ENCODE results near the gene CHRDL2. TPM values are rescaled to one million over a fixed set of nuclear protein-coding genes. Genes with fewer than 3 reads are reported as not detected.
A peak's percentile ranks its signal among the peaks of the same experiment; 100 is the strongest.

The CHRDL2 gene
- total RNA-seq, 2 donors from 2014 or later = not detected

GRCh38 chr11:74739546-74740270 lies 8.5 kb upstream of the CHRDL2 start:
- no peaks in the 10 kb centered on the region for H3K9me3 Mint-ChIP-seq
- DNase-seq (ENCODE audit: low spot score) (no peak), ATAC-seq (peak; percentile 62 to 71)
- H3K27me3 Mint-ChIP-seq = peaks cover 20 to 28% of the 10 kb centered on the region in 2 donors
- H3K4me3 Mint-ChIP-seq = no peak overlapping the region
- H3K36me3 Mint-ChIP-seq = no peaks in the 10 kb centered on the region
- H3K4me1 Mint-ChIP-seq (ENCODE audit: low read depth in 2 of 2) = peaks cover 0 to 13% of the 10 kb centered on the region in 2 donors
- no peak overlapping the region for H3K27ac Mint-ChIP-seq

- ATAC-seq (no peak), DNase-seq (ENCODE audit: low spot score) (no peak)
- Mint-ChIP-seq H3K36me3 (no peaks in the 10 kb centered on the region), H3K27ac (no peak overlapping the region), H3K4me3 (no peak overlapping the region), H3K9me3 (no peaks in the 10 kb centered on the region), H3K27me3 (peaks cover 41 to 54% of the 10 kb centered on the region in 2 donors), H3K4me1 (ENCODE audit: low read depth in 2 of 2) (peaks cover 0 to 13% of the 10 kb centered on the region in 2 donors)
These were observed 4.8 kb upstream of the CHRDL2 start for GRCh38 chr11:74736031-74736430.

GRCh38 chr11:74735365-74735928 lies 4.2 kb upstream of the CHRDL2 start:
- Mint-ChIP-seq H3K9me3 (no peaks in the 10 kb centered on the region), H3K4me1 (ENCODE audit: low read depth in 2 of 2) (peaks cover 3 to 13% of the 10 kb centered on the region in 2 donors), H3K27ac (no peak overlapping the region), H3K4me3 (no peak overlapping the region), H3K36me3 (no peaks in the 10 kb centered on the region), H3K27me3 (peaks cover 46 to 60% of the 10 kb centered on the region in 2 donors)
- DNase-seq (ENCODE audit: low spot score) (no peak), ATAC-seq (no peak)

DNA sequence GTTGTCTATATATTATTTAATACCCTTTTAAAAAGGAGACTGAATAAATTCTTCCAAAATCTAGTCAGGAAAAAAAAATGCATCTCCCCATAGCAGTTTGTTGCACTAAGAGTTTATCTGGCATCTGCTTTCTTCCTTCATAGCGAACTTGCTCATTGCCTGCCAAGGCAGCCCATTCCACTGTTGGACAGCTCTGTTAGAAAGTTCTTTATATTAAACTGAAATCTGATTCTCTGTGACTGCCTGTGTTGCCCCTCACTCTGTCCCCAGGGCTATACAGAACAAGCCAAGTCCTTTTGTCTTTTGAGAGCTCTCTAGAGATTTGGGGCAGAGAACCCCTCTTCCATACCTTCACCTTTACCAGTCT lies 3.3 kb upstream of the CHRDL2 start:
- H3K4me3 Mint-ChIP-seq = no peak overlapping the region
- H3K27me3 Mint-ChIP-seq = peaks cover 53 to 69% of the 10 kb centered on the region in 2 donors
- no peaks in the 10 kb centered on the region for H3K36me3 Mint-ChIP-seq
- H3K9me3 Mint-ChIP-seq = no peaks in the 10 kb centered on the region
- no peak overlapping the region for H3K27ac Mint-ChIP-seq
- peaks cover 3 to 6% of the 10 kb centered on the region in 2 donors for H3K4me1 Mint-ChIP-seq (ENCODE audit: low read depth in 2 of 2)
- ATAC-seq = no peak
- DNase-seq (ENCODE audit: low spot score) = no peak

- Mint-ChIP-seq H3K27ac (no peak overlapping the region), H3K9me3 (no peaks in the 10 kb centered on the region), H3K4me3 (no peak overlapping the region), H3K36me3 (no peaks in the 10 kb centered on the region), H3K27me3 (peaks cover 53 to 65% of the 10 kb centered on the region in 2 donors), H3K4me1 (ENCODE audit: low read depth in 2 of 2) (peaks cover 0 to 3% of the 10 kb centered on the region in 2 donors)
- ATAC-seq = no peak
- no peak for DNase-seq (ENCODE audit: low spot score)
These were observed 510 bp downstream of the CHRDL2 start for GRCh38 chr11:74730571-74731260.

DNA sequence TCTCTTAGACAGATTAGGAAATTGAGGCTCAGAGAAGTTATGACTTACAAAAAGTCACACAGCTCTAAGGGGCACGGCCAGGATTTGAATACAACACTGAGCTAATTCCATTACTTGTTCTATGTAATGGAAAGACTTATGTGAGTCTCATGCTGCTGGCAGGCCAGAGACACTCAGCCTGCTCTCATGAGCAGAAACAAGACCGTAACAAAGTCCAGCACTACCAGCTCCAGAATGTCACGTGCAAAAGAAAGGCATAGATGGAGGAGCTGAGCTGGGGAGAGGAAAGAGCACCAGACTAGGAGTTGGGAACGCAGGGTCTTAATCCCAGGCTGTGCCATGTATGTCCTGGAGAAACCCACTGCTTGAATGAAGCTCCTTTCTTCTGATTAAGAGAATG lies 1.8 kb downstream of the CHRDL2 start:
- Mint-ChIP-seq H3K36me3 (no peaks in the 10 kb centered on the region), H3K4me1 (ENCODE audit: low read depth in 2 of 2) (peaks cover 0 to 3% of the 10 kb centered on the region in 2 donors), H3K4me3 (no peak overlapping the region), H3K9me3 (no peaks in the 10 kb centered on the region), H3K27me3 (peaks cover 52 to 61% of the 10 kb centered on the region in 2 donors), H3K27ac (no peak overlapping the region)
- DNase-seq (ENCODE audit: low spot score) (no peak), ATAC-seq (no peak)

DNA sequence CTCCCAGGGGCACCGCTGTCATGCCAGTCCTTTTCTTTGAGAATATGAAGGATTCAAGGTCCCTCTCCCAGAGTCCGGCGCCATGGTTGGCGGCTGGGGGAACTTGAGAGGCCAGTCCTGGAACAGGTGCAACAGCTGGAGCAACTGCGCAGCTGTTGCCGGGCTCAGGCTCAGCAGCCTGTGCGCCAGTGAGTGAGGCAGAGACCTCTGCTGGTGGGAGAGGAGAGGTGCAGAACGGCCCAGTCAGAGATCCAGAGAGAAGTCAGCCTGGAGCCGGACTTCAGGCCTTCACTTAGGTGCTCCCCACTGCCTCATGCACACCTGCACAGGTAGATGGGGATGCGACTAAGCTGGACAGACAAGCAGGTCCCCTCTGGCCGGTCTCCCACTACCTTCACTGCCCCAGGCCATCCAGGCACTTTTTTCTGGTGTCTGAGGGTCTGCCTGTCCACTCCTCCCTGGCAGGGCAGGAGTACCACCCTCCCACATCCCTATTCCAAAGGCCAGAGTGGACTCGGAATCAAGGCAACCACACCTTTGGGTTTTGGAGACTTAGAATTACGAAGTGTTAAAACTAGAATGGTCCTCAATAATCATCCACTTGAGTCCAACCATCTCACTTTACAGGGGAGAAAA lies 4.6 kb downstream of the CHRDL2 start:
- Mint-ChIP-seq H3K36me3 (no peaks in the 10 kb centered on the region), H3K27ac (no peak overlapping the region), H3K9me3 (no peaks in the 10 kb centered on the region), H3K27me3 (peaks cover 34 to 39% of the 10 kb centered on the region in 2 donors), H3K4me3 (no peak overlapping the region), H3K4me1 (ENCODE audit: low read depth in 2 of 2) (peaks cover 0 to 3% of the 10 kb centered on the region in 2 donors)
- DNase-seq (ENCODE audit: low spot score) (no peak), ATAC-seq (peak; percentile 77 to 83)

GRCh38 chr11:74725701-74726100 lies 5.5 kb downstream of the CHRDL2 start:
- no peak overlapping the region for H3K4me3 Mint-ChIP-seq
- no peak overlapping the region for H3K27ac Mint-ChIP-seq
- no peaks in the 10 kb centered on the region for H3K36me3 Mint-ChIP-seq
- DNase-seq (ENCODE audit: low spot score) = no peak
- ATAC-seq = no peak
- H3K27me3 Mint-ChIP-seq = peaks cover 30 to 34% of the 10 kb centered on the region in 2 donors
- no peaks in the 10 kb centered on the region for H3K4me1 Mint-ChIP-seq (ENCODE audit: low read depth in 2 of 2)
- no peaks in the 10 kb centered on the region for H3K9me3 Mint-ChIP-seq

GRCh38 chr11:74723511-74723910 lies 7.7 kb downstream of the CHRDL2 start:
- H3K4me3 Mint-ChIP-seq = no peak overlapping the region
- H3K4me1 Mint-ChIP-seq (ENCODE audit: low read depth in 2 of 2) = no peaks in the 10 kb centered on the region
- no peaks in the 10 kb centered on the region for H3K9me3 Mint-ChIP-seq
- H3K27me3 Mint-ChIP-seq = peaks cover 12 to 14% of the 10 kb centered on the region in 2 donors
- no peaks in the 10 kb centered on the region for H3K36me3 Mint-ChIP-seq
- H3K27ac Mint-ChIP-seq = no peak overlapping the region
- no peak for DNase-seq (ENCODE audit: low spot score)
- no peak for ATAC-seq

DNA sequence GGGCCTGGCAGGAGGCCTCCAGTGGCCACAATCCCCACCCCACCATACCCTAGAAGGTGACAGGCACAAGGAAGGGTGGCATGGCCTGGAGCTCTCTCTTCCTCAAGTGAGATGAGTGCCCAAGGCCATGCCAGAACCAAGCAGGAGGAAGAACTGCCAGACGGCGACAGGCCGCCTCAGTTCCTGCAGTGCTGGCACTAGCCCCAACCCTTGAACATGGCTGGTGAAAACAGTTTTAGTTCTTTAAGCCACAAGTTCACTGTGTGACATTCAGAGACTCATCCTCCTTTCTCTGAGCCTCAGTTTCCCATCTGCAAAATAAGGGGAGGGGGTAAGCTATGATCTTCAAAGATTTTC lies 9.8 kb downstream of the CHRDL2 start:
- DNase-seq (ENCODE audit: low spot score) = no peak
- no peak for ATAC-seq
- Mint-ChIP-seq H3K27me3 (peaks cover 9 to 10% of the 10 kb centered on the region in 2 donors), H3K4me1 (ENCODE audit: low read depth in 2 of 2) (no peaks in the 10 kb centered on the region), H3K36me3 (no peaks in the 10 kb centered on the region), H3K9me3 (no peaks in the 10 kb centered on the region), H3K4me3 (no peak overlapping the region), H3K27ac (no peak overlapping the region)

GRCh38 chr11:74720596-74721478 lies 10.4 kb downstream of the CHRDL2 start:
- H3K27ac Mint-ChIP-seq = no peak overlapping the region
- no peak for DNase-seq (ENCODE audit: low spot score)
- H3K9me3 Mint-ChIP-seq = no peaks in the 10 kb centered on the region

GRCh38 chr11:74719011-74719410 lies 12.2 kb downstream of the CHRDL2 start:
- DNase-seq (ENCODE audit: low spot score) (no peak), ATAC-seq (no peak)
- H3K27ac Mint-ChIP-seq = no peak overlapping the region
- no peaks in the 10 kb centered on the region for H3K9me3 Mint-ChIP-seq
- H3K4me3 Mint-ChIP-seq = no peak overlapping the region
- H3K36me3 Mint-ChIP-seq = no peaks in the 10 kb centered on the region
- H3K4me1 Mint-ChIP-seq (ENCODE audit: low read depth in 2 of 2) = no peaks in the 10 kb centered on the region
- peaks cover 0 to 2% of the 10 kb centered on the region in 2 donors for H3K27me3 Mint-ChIP-seq

More at GRCh38 chr11:74720596-74721478, 10.4 kb downstream of the CHRDL2 start:
- H3K36me3 Mint-ChIP-seq = no peaks in the 10 kb centered on the region
- no peak overlapping the region for H3K4me3 Mint-ChIP-seq
- H3K27me3 Mint-ChIP-seq = peaks cover 7 to 11% of the 10 kb centered on the region in 2 donors
- ATAC-seq = no peak
- no peaks in the 10 kb centered on the region for H3K4me1 Mint-ChIP-seq (ENCODE audit: low read depth in 2 of 2)

All from natural killer cell treated with Interleukin-12 subunit alpha and Interleukin-12 subunit beta and Interleukin-15 and Interleukin-18, amount 100 ng/mL, for 72 hours (primary cell).